Muscle layer of colon (tissue), 2 donors: ENCODE data around the gene GALNT9.
"Not testable (repeated sequence)": the region's sequence is repeated elsewhere in the genome, so short reads cannot be mapped to it uniquely, and the experiment has no call there.

Experiments
- H3K27ac ChIP-seq: one replicate; pipeline ENCODE4 v1.7.0; 2013; ENCODE audit warnings: low read depth, mild to moderate bottlenecking, low read length, moderate library complexity
- H3K27me3 ChIP-seq, 2 donors: one replicate each; pipeline ENCODE4 v1.7.0; 2013; ENCODE audit warnings: low read length in 2 of 2, mild to moderate bottlenecking in 2 of 2; ENCODE audit not compliant: insufficient read depth in 2 of 2, control insufficient read depth in 1 of 2
- H3K36me3 ChIP-seq: one replicate; pipeline ENCODE4 v1.7.0; 2013; ENCODE audit warnings: mild to moderate bottlenecking, low read length; ENCODE audit not compliant: insufficient read depth
- H3K4me1 ChIP-seq: one replicate; pipeline ENCODE4 v1.7.0; 2013; ENCODE audit warnings: mild to moderate bottlenecking, low read length; ENCODE audit not compliant: insufficient read depth
- H3K4me3 ChIP-seq, 2 donors: one replicate each; pipeline ENCODE4 v1.7.0; 2013; ENCODE audit warnings: low read length in 2 of 2, low read depth in 1 of 2, mild to moderate bottlenecking in 1 of 2, moderate library complexity in 1 of 2
- H3K9ac ChIP-seq: one replicate; pipeline ENCODE4 v1.7.0; 2013; ENCODE audit warnings: low read length
- H3K9me3 ChIP-seq: one replicate; pipeline ENCODE4 v1.7.0; 2013; ENCODE audit warnings: mild to moderate bottlenecking, low read length
- donor health status: abdominal sarcoma.
- donor health status: Adenocarcinoma of cecum.

The GALNT9 gene

GRCh38 chr12:132365226-132365625 lies 35.8 kb upstream of the GALNT9 start:
- H3K27ac ChIP-seq: no peak overlapping the region
- no peaks in the 10 kb centered on the region for H3K36me3 ChIP-seq
- H3K9me3 ChIP-seq: no peaks in the 10 kb centered on the region
- no peak overlapping the region for H3K9ac ChIP-seq
- H3K27me3 ChIP-seq: peaks cover 2 to 5% of the 10 kb centered on the region in 2 donors
- H3K4me3 ChIP-seq: no peak overlapping the region
- H3K4me1 ChIP-seq: no peaks in the 10 kb centered on the region

- Histone ChIP-seq H3K4me1 (no peaks in the 10 kb centered on the region), H3K27ac (no peak overlapping the region), H3K9me3 (no peaks in the 10 kb centered on the region), H3K27me3 (peaks cover 0 to 5% of the 10 kb centered on the region in 2 donors), H3K4me3 (no peak overlapping the region), H3K9ac (no peak overlapping the region), H3K36me3 (no peaks in the 10 kb centered on the region)
Observed at GRCh38 chr12:132364348-132364902, 35.0 kb upstream of the GALNT9 start.

- no peaks in the 10 kb centered on the region for H3K36me3 ChIP-seq
- peaks cover 0 to 4% of the 10 kb centered on the region in 2 donors for H3K27me3 ChIP-seq
- H3K4me3 ChIP-seq: no peak overlapping the region
- H3K9ac ChIP-seq: no peak overlapping the region
- H3K9me3 ChIP-seq: no peaks in the 10 kb centered on the region
- no peaks in the 10 kb centered on the region for H3K4me1 ChIP-seq
- no peak overlapping the region for H3K27ac ChIP-seq
Observed at GRCh38 chr12:132363661-132364347, 34.4 kb upstream of the GALNT9 start.

GRCh38 chr12:132362996-132363660 lies 33.7 kb upstream of the GALNT9 start:
- no peaks in the 10 kb centered on the region for H3K36me3 ChIP-seq
- H3K27ac ChIP-seq: no peak overlapping the region

GRCh38 chr12:132360906-132361777 lies 31.8 kb upstream of the GALNT9 start:
- Histone ChIP-seq H3K9ac (no peak overlapping the region), H3K4me3 (no peak overlapping the region), H3K36me3 (no peaks in the 10 kb centered on the region), H3K27me3 (peaks cover 0 to 4% of the 10 kb centered on the region in 2 donors), H3K27ac (no peak overlapping the region), H3K4me1 (no peaks in the 10 kb centered on the region), H3K9me3 (no peaks in the 10 kb centered on the region)

More at GRCh38 chr12:132362996-132363660, 33.7 kb upstream of the GALNT9 start:
- H3K4me1 ChIP-seq: no peaks in the 10 kb centered on the region
- H3K9me3 ChIP-seq: no peaks in the 10 kb centered on the region
- H3K9ac ChIP-seq: no peak overlapping the region
- H3K4me3 ChIP-seq: no peak overlapping the region
- no peaks in the 10 kb centered on the region for H3K27me3 ChIP-seq

- Histone ChIP-seq H3K4me1 (no peaks in the 10 kb centered on the region), H3K36me3 (no peaks in the 10 kb centered on the region), H3K4me3 (no peak overlapping the region), H3K9ac (no peak overlapping the region), H3K9me3 (no peaks in the 10 kb centered on the region), H3K27me3 (peaks cover 0 to 4% of the 10 kb centered on the region in 2 donors), H3K27ac (no peak overlapping the region)
Observed at GRCh38 chr12:132360410-132360809, 31.0 kb upstream of the GALNT9 start.

- no peaks in the 10 kb centered on the region for H3K36me3 ChIP-seq
- H3K27me3 ChIP-seq: peaks cover 0 to 8% of the 10 kb centered on the region in 2 donors
- H3K27ac ChIP-seq: no peak overlapping the region
- no peak overlapping the region for H3K4me3 ChIP-seq
- H3K9me3 ChIP-seq: no peaks in the 10 kb centered on the region
- no peaks in the 10 kb centered on the region for H3K4me1 ChIP-seq
- no peak overlapping the region for H3K9ac ChIP-seq
Observed at GRCh38 chr12:132359971-132360370, 30.6 kb upstream of the GALNT9 start.

GRCh38 chr12:132359551-132359950 lies 30.2 kb upstream of the GALNT9 start:
- Histone ChIP-seq H3K9ac (no peak overlapping the region), H3K27me3 (peaks cover 0 to 12% of the 10 kb centered on the region in 2 donors), H3K27ac (no peak overlapping the region), H3K4me3 (no peak overlapping the region), H3K9me3 (no peaks in the 10 kb centered on the region), H3K4me1 (no peaks in the 10 kb centered on the region), H3K36me3 (no peaks in the 10 kb centered on the region)

- not testable (repeated sequence) for H3K9me3 ChIP-seq, H3K4me3 ChIP-seq, H3K4me1 ChIP-seq, H3K9ac ChIP-seq, H3K36me3 ChIP-seq, H3K27ac ChIP-seq
- H3K27me3 ChIP-seq: peaks cover 0 to 18% of the 10 kb centered on the region in 2 donors
Observed at GRCh38 chr12:132358241-132359225, 29.1 kb upstream of the GALNT9 start.

GRCh38 chr12:132357623-132358186 lies 28.3 kb upstream of the GALNT9 start:
- H3K4me1 ChIP-seq: no peaks in the 10 kb centered on the region
- H3K36me3 ChIP-seq: no peaks in the 10 kb centered on the region
- H3K27me3 ChIP-seq: peaks cover 0 to 23% of the 10 kb centered on the region in 2 donors
- H3K27ac ChIP-seq: no peak overlapping the region
- H3K4me3 ChIP-seq: no peak overlapping the region
- H3K9ac ChIP-seq: no peak overlapping the region
- H3K9me3 ChIP-seq: no peaks in the 10 kb centered on the region
